ENCODE results near the gene S1PR1. TPM values are rescaled to one million over a fixed set of nuclear protein-coding genes. Genes with fewer than 3 reads are reported as not detected.

Gene S1PR1
- total RNA-seq, 1 donor = 2.8 TPM

GRCh38 chr1:101194746-101195145, 42.1 kb upstream of the S1PR1 start:
- DNase-seq (ENCODE audit: low read depth) = no peak
- H3K4me3 ChIP-seq (ENCODE audit: low read depth, low read length) = no peak overlapping the region
- no peak for TF ChIP-seq CTCF (IDR thresholded peaks at IDR 0.05; ENCODE audit: insufficient read depth, low read length)

GRCh38 chr1:101196668-101197067, 40.2 kb upstream of the S1PR1 start:
- no peak for DNase-seq (ENCODE audit: low read depth)
- no peak for TF ChIP-seq CTCF (IDR thresholded peaks at IDR 0.05; ENCODE audit: insufficient read depth, low read length)
- no peak overlapping the region for H3K4me3 ChIP-seq (ENCODE audit: low read depth, low read length)

- TF ChIP-seq CTCF (IDR thresholded peaks at IDR 0.05; ENCODE audit: insufficient read depth, low read length) = no peak
These were observed 37.8 kb upstream of the S1PR1 start for GRCh38 chr1:101198842-101199636.

GRCh38 chr1:101199637-101199982, 37.2 kb upstream of the S1PR1 start:
- no peak for DNase-seq (ENCODE audit: low read depth)
- no peak for TF ChIP-seq CTCF (IDR thresholded peaks at IDR 0.05; ENCODE audit: insufficient read depth, low read length)

More at GRCh38 chr1:101198842-101199636, 37.8 kb upstream of the S1PR1 start:
- no peak overlapping the region for H3K4me3 ChIP-seq (ENCODE audit: low read depth, low read length)
- DNase-seq (ENCODE audit: low read depth) = no peak

GRCh38 chr1:101200513-101200912, 36.3 kb upstream of the S1PR1 start:
- no peak for TF ChIP-seq CTCF (IDR thresholded peaks at IDR 0.05; ENCODE audit: insufficient read depth, low read length)
- peak; percentile 89 for DNase-seq (ENCODE audit: low read depth)
- H3K4me3 ChIP-seq (ENCODE audit: low read depth, low read length) = no peak overlapping the region

More at GRCh38 chr1:101199637-101199982, 37.2 kb upstream of the S1PR1 start:
- no peak overlapping the region for H3K4me3 ChIP-seq (ENCODE audit: low read depth, low read length)

GRCh38 chr1:101203820-101204540, 32.8 kb upstream of the S1PR1 start:
- DNase-seq (ENCODE audit: low read depth) = peak; percentile 80
- H3K4me3 ChIP-seq (ENCODE audit: low read depth, low read length) = no peak overlapping the region
- TF ChIP-seq CTCF (IDR thresholded peaks at IDR 0.05; ENCODE audit: insufficient read depth, low read length) = no peak
